ENCODE results near the gene WSCD2. TPM values are rescaled to one million over a fixed set of nuclear protein-coding genes. Genes with fewer than 3 reads are reported as not detected.

Gene WSCD2
- total RNA-seq, 6 experiments from 2014 or later, result not detected

- Mint-ChIP-seq H3K4me3 (no peak overlapping the region), H3K4me1 (ENCODE audit: low read depth) (no peaks in the 10 kb centered on the region), H3K36me3 (ENCODE audit: low read depth) (no peaks in the 10 kb centered on the region), H3K9me3 (peaks cover 45% of the 10 kb centered on the region), H3K27ac (no peak overlapping the region), H3K27me3 (ENCODE audit: insufficient read depth) (no peaks in the 10 kb centered on the region)
- TF ChIP-seq CTCF (IDR thresholded peaks at IDR 0.05), result no peak
- DNase-seq, result no peak
Measured at GRCh38 chr12:108097160-108097911, 31.8 kb upstream of the WSCD2 start.

GRCh38 chr12:108098374-108098773 lies 30.7 kb upstream of the WSCD2 start:
- no peak overlapping the region for H3K27ac Mint-ChIP-seq
- TF ChIP-seq CTCF (IDR thresholded peaks at IDR 0.05), result no peak
- no peak overlapping the region for H3K4me3 Mint-ChIP-seq
- H3K27me3 Mint-ChIP-seq (ENCODE audit: insufficient read depth), result no peaks in the 10 kb centered on the region
- peaks cover 45% of the 10 kb centered on the region for H3K9me3 Mint-ChIP-seq
- H3K36me3 Mint-ChIP-seq (ENCODE audit: low read depth), result no peaks in the 10 kb centered on the region
- DNase-seq, result no peak
- H3K4me1 Mint-ChIP-seq (ENCODE audit: low read depth), result no peaks in the 10 kb centered on the region

- Mint-ChIP-seq H3K27ac (no peak overlapping the region), H3K4me1 (ENCODE audit: low read depth) (no peaks in the 10 kb centered on the region), H3K4me3 (no peak overlapping the region), H3K9me3 (peaks cover 49% of the 10 kb centered on the region), H3K36me3 (ENCODE audit: low read depth) (no peaks in the 10 kb centered on the region), H3K27me3 (ENCODE audit: insufficient read depth) (no peaks in the 10 kb centered on the region)
- no peak for DNase-seq
- TF ChIP-seq CTCF (IDR thresholded peaks at IDR 0.05), result no peak
Measured at GRCh38 chr12:108099073-108099472, 30.0 kb upstream of the WSCD2 start.

- Mint-ChIP-seq H3K36me3 (ENCODE audit: low read depth) (no peaks in the 10 kb centered on the region), H3K27ac (no peak overlapping the region), H3K27me3 (ENCODE audit: insufficient read depth) (no peaks in the 10 kb centered on the region), H3K4me3 (no peak overlapping the region), H3K4me1 (ENCODE audit: low read depth) (no peaks in the 10 kb centered on the region), H3K9me3 (peaks cover 50% of the 10 kb centered on the region)
- no peak for DNase-seq
- no peak for TF ChIP-seq CTCF (IDR thresholded peaks at IDR 0.05)
Measured at GRCh38 chr12:108099778-108100489, 29.2 kb upstream of the WSCD2 start.

GRCh38 chr12:108101605-108102175 lies 27.4 kb upstream of the WSCD2 start:
- no peaks in the 10 kb centered on the region for H3K36me3 Mint-ChIP-seq (ENCODE audit: low read depth)
- no peaks in the 10 kb centered on the region for H3K27me3 Mint-ChIP-seq (ENCODE audit: insufficient read depth)
- no peak for DNase-seq
- H3K4me3 Mint-ChIP-seq, result no peak overlapping the region
- no peak overlapping the region for H3K27ac Mint-ChIP-seq
- peaks cover 53% of the 10 kb centered on the region for H3K9me3 Mint-ChIP-seq
- TF ChIP-seq CTCF (IDR thresholded peaks at IDR 0.05), result no peak
- no peaks in the 10 kb centered on the region for H3K4me1 Mint-ChIP-seq (ENCODE audit: low read depth)
